ENCODE data around the gene SSUH2.
"Not testable (repeated sequence)": the region's sequence is repeated elsewhere in the genome, so short reads cannot be mapped to it uniquely, and the experiment has no call there.

Gene SSUH2

GRCh38 chr3:8644748-8645390 lies at the start of gene SSUH2:
Gene SSUH2, minus strand, starts transcription at chr3:8644798. Its CDS starts 40 bp downstream, at chr3:8644758.
- no peak for DNase-seq
- intact Hi-C loops (cut with DNase I), result no loop called here

GRCh38 chr3:8691295-8691694 lies 46.7 kb upstream of the SSUH2 start:
- intact Hi-C loops (cut with DNase I); DNase-seq: not testable (repeated sequence)

DNA sequence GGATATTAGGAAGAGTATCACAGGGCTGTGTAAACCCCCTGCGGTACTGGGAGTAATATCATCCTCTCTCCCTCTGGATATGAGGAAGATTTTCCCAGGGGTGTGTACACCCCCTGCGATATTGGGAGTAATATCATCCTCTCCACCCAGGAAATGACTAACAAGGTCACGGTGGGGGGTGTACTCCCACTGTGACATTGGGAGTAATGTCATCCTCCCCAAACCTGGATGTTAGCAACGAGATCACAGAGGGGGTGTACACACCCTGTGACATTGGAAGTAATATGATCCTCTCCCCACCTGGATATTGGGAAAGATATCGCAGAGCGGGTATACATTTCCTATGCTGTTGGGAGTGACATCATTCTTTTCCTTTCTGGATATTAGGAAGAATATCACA lies 40.4 kb upstream of the SSUH2 start:
- intact Hi-C loops (cut with DNase I); DNase-seq: not testable (repeated sequence)

- intact Hi-C loops (cut with DNase I); DNase-seq: not testable (repeated sequence)
Observed at GRCh38 chr3:8682850-8683574, 38.4 kb upstream of the SSUH2 start.

GRCh38 chr3:8681881-8682538 lies 37.4 kb upstream of the SSUH2 start:
- intact Hi-C loops (cut with DNase I); DNase-seq: not testable (repeated sequence)

DNA sequence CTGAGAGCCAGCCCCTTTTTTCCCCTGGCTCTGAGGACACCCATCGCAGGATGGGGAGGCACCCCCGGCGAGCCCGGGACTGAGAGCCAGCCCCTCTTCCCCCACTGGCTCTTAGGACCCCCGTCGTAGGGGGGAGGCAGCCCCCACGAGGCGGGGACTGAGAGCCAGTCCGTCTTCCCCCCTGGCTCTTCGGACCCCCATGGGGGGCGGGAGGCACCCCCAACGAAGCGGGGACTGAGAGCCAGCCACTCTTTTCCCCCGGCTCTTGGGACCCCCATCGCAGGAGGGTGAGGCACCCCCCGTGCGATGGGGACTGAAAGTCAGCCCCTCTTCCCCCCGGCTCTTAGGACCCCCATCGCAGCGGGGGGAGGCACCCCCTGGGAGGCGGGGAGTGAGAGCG lies 36.8 kb upstream of the SSUH2 start:
- intact Hi-C loops (cut with DNase I), result no loop called here
- DNase-seq, result no peak

GRCh38 chr3:8679817-8680553 lies 35.4 kb upstream of the SSUH2 start:
- DNase-seq; intact Hi-C loops (cut with DNase I): not testable (repeated sequence)

DNA sequence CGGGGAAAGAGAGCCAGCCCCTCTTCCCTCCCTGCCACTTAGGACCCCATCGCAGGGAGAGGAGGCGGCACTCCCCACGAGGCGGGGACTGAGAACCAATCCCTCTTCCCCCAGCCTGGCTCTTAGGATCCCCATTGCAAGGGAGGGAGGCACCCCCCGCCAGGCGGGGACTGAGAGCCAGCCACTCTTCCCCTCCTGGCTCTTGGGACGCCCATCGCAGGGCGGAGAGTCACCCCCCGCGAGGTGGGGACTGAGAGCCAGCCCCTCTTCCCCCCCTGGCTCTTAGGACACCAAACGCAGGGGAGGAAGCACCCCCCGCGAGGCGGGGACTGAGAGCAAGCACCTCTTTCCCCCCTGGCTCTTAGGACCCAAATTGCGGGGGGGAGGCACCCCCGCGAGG lies 34.2 kb upstream of the SSUH2 start:
- intact Hi-C loops (cut with DNase I), result no loop called here

DNA sequence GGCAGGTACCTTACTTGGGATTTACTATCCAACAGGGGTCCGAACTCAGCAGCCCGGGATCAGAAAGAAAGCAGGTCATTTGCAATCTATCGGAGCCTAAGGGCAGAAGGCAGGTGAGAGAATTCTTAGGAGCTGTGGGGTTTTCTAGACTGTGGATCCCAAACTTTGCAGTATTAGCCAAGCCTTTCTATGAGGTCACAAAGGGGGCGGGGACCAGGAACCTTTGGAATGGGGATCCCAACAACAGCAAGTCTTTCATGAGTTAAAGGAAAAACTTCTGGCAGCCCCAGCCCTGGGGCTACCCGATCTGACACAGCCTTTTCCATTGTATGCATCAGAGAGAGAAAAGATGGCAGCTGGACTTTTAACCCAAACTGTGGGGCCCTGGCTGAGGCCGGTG lies 32.7 kb upstream of the SSUH2 start:
- intact Hi-C loops (cut with DNase I); DNase-seq: not testable (repeated sequence)

More for the DNA sequence above, 34.2 kb upstream of the SSUH2 start:
- no peak for DNase-seq

GRCh38 chr3:8675591-8675990 lies 31.0 kb upstream of the SSUH2 start:
- intact Hi-C loops (cut with DNase I); DNase-seq: not testable (repeated sequence)

DNA sequence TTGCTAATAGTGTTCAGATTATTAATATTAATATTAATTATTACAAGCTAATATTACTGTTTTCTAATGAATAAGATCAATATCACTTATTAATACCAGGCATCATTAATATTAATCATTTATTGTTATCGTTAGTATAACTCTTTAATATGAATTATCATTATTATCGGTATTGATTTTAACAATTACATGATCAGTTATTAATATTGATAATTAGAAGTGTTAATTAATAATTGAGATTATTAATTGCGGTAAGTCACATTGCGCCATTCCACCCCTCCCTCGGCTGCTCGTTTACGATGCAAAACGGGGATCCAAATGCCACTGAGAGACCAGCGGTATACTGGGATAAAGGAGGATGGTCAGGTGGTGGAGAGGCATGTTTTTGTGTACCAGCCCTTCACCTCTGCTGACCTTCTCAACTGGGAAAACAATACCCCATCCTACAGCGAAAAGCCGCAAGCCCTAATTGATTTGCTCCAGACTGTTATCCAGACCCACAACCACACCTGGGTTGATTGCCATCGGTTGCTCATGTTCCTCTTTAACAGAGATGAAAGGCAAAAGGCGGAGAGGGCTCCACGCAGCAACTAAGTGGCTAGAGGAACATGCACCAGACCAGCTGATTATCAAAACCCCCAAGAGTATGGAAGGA lies 28.6 kb upstream of the SSUH2 start:
- intact Hi-C loops (cut with DNase I), result no loop called here
- no peak for DNase-seq

DNA sequence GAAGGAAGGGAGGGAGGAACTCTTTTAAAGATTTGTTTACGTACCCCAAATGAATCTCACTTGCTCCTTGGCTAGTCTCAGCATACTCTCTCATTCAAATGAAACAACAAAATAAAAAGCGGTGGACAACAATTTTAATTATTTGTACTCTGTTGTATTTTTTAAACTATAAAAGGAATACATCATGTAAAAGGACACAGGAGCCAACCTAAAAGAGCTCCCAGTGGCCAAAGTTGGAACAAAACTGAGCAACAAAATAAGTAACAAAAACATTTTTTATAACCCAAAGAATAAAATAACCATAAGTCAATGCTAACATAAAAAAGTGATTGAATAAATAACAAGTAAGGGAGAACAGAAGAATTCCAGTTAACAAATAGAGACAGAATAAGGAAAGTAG lies 24.4 kb upstream of the SSUH2 start:
- intact Hi-C loops (cut with DNase I), result no loop called here
- DNase-seq, result no peak

DNA sequence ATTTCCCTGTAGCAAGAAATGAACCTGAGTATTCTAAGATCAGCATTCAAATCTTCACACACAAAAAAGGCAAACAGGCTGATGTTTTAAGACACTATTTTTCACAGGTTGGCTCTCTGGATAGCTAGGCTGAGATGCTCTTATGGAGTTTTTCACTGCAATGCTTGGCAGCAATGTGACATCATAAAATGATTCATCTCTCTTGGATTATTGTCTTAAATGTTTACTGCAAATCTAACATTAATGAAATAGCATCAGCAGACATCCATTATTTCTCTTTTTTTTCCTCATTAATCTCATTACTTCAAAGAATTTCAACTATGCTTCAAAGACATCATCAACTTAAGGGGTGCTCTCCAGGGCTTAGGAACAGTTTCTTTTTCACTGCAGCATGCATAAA lies 23.6 kb upstream of the SSUH2 start:
- DNase-seq, result no peak
- intact Hi-C loops (cut with DNase I), result no loop called here

DNA sequence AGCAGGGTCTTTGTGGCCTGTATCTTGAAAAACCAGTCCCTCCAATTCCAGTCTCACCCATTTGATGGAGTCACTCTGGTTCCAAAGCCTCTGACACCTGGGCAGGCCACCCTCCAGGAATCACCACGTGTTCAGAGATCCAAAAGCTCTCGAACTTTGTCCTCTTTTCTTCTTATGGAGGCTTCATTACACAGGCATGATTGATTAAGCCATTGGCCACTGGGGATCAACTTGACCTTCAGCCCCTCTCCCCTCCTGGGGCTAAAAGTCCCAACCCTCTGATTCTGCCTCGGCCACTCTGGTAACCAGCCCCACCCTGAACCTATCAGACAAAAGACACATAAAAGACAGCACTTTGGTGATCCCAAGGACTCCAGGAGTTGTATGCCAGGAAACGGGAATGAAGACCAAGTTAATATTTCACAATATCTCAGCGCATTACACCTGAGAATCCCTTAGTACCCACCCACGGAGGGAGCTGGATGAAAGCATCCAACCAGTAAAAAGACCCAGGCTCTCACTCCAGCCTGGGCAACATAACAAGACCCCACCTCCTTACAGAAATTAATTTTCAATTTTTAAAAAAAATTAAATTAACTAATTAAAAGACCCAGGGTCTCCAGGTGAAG lies 23.0 kb upstream of the SSUH2 start:
- DNase-seq, result no peak
- intact Hi-C loops (cut with DNase I), result no loop called here

GRCh38 chr3:8665407-8665896 lies 20.9 kb upstream of the SSUH2 start:
- no peak for DNase-seq
- intact Hi-C loops (cut with DNase I), result no loop called here

GRCh38 chr3:8663177-8664061 lies 18.8 kb upstream of the SSUH2 start:
- intact Hi-C loops (cut with DNase I), result no loop called here
- peak in 5 of 10 donors; percentile 32 to 65 (median 58) for DNase-seq

- intact Hi-C loops (cut with DNase I), result no loop called here
- DNase-seq, result no peak
Observed at GRCh38 chr3:8662594-8662993, 18.0 kb upstream of the SSUH2 start.

DNA sequence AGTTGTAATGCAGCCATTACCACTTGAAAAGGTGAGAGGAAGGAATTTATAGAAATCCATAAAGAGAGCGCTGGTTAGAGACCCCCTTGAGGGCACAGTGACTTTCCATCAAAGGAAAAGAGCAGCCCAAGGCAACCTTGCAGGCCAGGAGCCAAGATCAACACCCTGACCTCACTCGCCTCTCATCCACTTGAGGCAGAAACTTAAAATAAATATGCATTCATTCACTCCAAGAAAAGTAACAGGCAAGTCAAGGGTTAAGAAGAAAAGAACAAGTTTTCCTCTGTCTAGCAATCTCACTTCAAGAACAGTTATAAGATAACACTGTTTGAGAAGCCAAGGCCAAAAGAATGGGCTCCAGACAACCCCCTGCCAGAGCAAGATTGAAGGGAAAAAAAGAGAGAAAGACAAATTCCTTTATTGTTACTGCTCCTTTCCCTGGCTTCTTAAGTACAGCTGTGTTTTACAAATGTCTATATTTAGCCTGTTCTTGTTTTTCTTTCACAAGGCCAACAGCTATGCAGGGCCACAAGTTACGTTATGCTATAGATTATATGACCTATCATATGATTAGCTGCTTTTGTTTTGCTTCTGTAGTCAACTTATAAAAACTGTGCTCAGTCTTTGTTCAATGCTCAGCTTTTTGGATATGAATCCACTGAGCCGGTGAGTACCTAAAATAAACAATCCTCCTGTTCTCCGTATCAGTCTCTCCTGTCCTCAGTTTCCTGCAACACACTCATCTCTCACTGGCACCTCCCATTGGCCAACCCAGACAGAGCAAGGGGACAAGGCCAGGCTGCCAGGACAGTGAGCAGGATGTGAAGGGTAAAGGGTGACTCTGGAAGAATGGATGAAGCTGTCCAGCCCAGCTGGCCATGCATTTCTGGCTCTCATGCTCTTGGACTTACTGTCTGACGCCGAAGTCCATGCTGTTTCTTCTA lies 15.8 kb upstream of the SSUH2 start:
- DNase-seq, result no peak
- intact Hi-C loops (cut with DNase I), result no loop called here

Data from posterior cingulate gyrus (tissue), 11 donors.